IPS-NIHi7 (cell line): Measurements from ENCODE around the gene APP.
"Not testable (repeated sequence)": the region's sequence is repeated elsewhere in the genome, so short reads cannot be mapped to it uniquely, and the experiment has no call there.

Source experiments
- DNase-seq: peaks from one replicate; pipeline ENCODE4 v3.0.0; 2012; ENCODE audit warnings: mixed read lengths; ENCODE audit errors: extremely low spot score

APP gene

GRCh38 chr21:26064506-26064905, 106.1 kb downstream of the APP start:
- no peak for DNase-seq

GRCh38 chr21:26061437-26061836, 109.1 kb downstream of the APP start:
- DNase-seq = no peak

- no peak for DNase-seq
These were observed 110.0 kb downstream of the APP start for GRCh38 chr21:26060335-26061115.

GRCh38 chr21:26057477-26058170, 112.9 kb downstream of the APP start:
- no peak for DNase-seq

GRCh38 chr21:26055841-26056264, 114.7 kb downstream of the APP start:
- DNase-seq = no peak

- no peak for DNase-seq
These were observed 115.6 kb downstream of the APP start for GRCh38 chr21:26055010-26055409.

- no peak for DNase-seq
These were observed 118.5 kb downstream of the APP start for GRCh38 chr21:26052057-26052456.

GRCh38 chr21:26050857-26051256, 119.7 kb downstream of the APP start:
- DNase-seq = peak; percentile 29

GRCh38 chr21:26049803-26050202, 120.8 kb downstream of the APP start:
- DNase-seq = no peak

- DNase-seq = no peak
These were observed 123.1 kb downstream of the APP start for GRCh38 chr21:26047279-26047967.

- no peak for DNase-seq
These were observed 126.7 kb downstream of the APP start for GRCh38 chr21:26043891-26044290.

- no peak for DNase-seq
These were observed 128.2 kb downstream of the APP start for GRCh38 chr21:26042181-26042876.

GRCh38 chr21:26041431-26042180, 129.0 kb downstream of the APP start:
- no peak for DNase-seq

GRCh38 chr21:26036916-26037315, 133.7 kb downstream of the APP start:
- DNase-seq = no peak

GRCh38 chr21:26032263-26032662, 138.3 kb downstream of the APP start:
- DNase-seq = no peak

GRCh38 chr21:26028183-26028582, 142.4 kb downstream of the APP start:
- no peak for DNase-seq

- no peak for DNase-seq
These were observed 142.9 kb downstream of the APP start for GRCh38 chr21:26027696-26028095.

GRCh38 chr21:26025536-26026512, 144.7 kb downstream of the APP start:
- DNase-seq = no peak

- DNase-seq = not testable (repeated sequence)
These were observed 147.2 kb downstream of the APP start for GRCh38 chr21:26023406-26023805.
